ENCODE measurements around the gene GTPBP1. TPM values are rescaled to one million over a fixed set of nuclear protein-coding genes. Genes with fewer than 3 reads are reported as not detected.

The GTPBP1 gene
- total and polyA plus RNA-seq, 2 of the 13 experiments (the other 11 are each of a cell fraction or from before 2014, with no cell fraction given) = 22.3 to 27.0 TPM

GRCh38 chr22:38719196-38719595, 13.5 kb downstream of the GTPBP1 start (continued):
- TF ChIP-seq TAF1 (CRISPR knock-in tag; IDR thresholded peaks at IDR 0.05) (no peak), REPIN1 (CRISPR knock-in tag; IDR thresholded peaks at IDR 0.05; ENCODE audit: borderline replicate concordance, low read depth) (no peak), ZNF720 (CRISPR knock-in tag; IDR thresholded peaks at IDR 0.05) (no peak), SNAPC2 (CRISPR knock-in tag; IDR thresholded peaks at IDR 0.05) (no peak), TBX3 (IDR thresholded peaks at IDR 0.05; ENCODE audit: borderline replicate concordance) (no peak), DNMT1 (CRISPR knock-in tag; IDR thresholded peaks at IDR 0.05) (no peak)
- TF ChIP-seq, protein P1, sequence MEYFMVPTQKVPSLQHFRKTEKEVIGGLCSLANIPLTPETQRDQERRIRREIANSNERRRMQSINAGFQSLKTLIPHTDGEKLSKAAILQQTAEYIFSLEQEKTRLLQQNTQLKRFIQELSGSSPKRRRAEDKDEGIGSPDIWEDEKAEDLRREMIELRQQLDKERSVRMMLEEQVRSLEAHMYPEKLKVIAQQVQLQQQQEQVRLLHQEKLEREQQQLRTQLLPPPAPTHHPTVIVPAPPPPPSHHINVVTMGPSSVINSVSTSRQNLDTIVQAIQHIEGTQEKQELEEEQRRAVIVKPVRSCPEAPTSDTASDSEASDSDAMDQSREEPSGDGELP (IDR thresholded peaks at IDR 0.05; ENCODE audit: borderline replicate concordance, low read depth) = no peak

GRCh38 chr22:38720350-38720749, 14.6 kb downstream of the GTPBP1 start:
- peaks cover 13% of the 10 kb centered on the region for H4K20me1 ChIP-seq (ENCODE audit: insufficient read depth, low read length)
- CTCF ChIA-PET (ENCODE audit: low intra/inter-chr PET ratio, low total read pairs) = interaction anchor here (0.6 kb wide), 1 partner anchor 1835 kb away, joined by 3 read pairs; no protein-coding TSS in a partner anchor
- POLR2A ChIA-PET = no interaction called here

More at GRCh38 chr22:38720350-38720749, 14.6 kb downstream of the GTPBP1 start:
- TF ChIP-seq ZNF800 (CRISPR knock-in tag; IDR thresholded peaks at IDR 0.05) = no peak
- no peak for TF ChIP-seq ZNF724P (CRISPR knock-in tag; IDR thresholded peaks at IDR 0.05; ENCODE audit: borderline replicate concordance)
- no peak for TF ChIP-seq ZEB1 (IDR thresholded peaks at IDR 0.05; ENCODE audit: insufficient replicate concordance, low read depth)
- TF ChIP-seq ZBTB8A (CRISPR knock-in tag; IDR thresholded peaks at IDR 0.05; ENCODE audit: borderline replicate concordance, low read depth) = no peak
- no peak for TF ChIP-seq MEIS2 (CRISPR knock-in tag; IDR thresholded peaks at IDR 0.05)
- TF ChIP-seq ZNF275 (CRISPR knock-in tag; IDR thresholded peaks at IDR 0.05; ENCODE audit: borderline replicate concordance) = no peak
- TF ChIP-seq JUNB (CRISPR knock-in tag; IDR thresholded peaks at IDR 0.05; ENCODE audit: borderline replicate concordance) = no peak
- TF ChIP-seq, protein P2, sequence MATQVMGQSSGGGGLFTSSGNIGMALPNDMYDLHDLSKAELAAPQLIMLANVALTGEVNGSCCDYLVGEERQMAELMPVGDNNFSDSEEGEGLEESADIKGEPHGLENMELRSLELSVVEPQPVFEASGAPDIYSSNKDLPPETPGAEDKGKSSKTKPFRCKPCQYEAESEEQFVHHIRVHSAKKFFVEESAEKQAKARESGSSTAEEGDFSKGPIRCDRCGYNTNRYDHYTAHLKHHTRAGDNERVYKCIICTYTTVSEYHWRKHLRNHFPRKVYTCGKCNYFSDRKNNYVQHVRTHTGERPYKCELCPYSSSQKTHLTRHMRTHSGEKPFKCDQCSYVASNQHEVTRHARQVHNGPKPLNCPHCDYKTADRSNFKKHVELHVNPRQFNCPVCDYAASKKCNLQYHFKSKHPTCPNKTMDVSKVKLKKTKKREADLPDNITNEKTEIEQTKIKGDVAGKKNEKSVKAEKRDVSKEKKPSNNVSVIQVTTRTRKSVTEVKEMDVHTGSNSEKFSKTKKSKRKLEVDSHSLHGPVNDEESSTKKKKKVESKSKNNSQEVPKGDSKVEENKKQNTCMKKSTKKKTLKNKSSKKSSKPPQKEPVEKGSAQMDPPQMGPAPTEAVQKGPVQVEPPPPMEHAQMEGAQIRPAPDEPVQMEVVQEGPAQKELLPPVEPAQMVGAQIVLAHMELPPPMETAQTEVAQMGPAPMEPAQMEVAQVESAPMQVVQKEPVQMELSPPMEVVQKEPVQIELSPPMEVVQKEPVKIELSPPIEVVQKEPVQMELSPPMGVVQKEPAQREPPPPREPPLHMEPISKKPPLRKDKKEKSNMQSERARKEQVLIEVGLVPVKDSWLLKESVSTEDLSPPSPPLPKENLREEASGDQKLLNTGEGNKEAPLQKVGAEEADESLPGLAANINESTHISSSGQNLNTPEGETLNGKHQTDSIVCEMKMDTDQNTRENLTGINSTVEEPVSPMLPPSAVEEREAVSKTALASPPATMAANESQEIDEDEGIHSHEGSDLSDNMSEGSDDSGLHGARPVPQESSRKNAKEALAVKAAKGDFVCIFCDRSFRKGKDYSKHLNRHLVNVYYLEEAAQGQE (IDR thresholded peaks at IDR 0.05; ENCODE audit: borderline replicate concordance in 1 of 2, low read depth in 1 of 2, low read length in 2 of 2) = no peak
- no peak for TF ChIP-seq NPAS2 (CRISPR knock-in tag; IDR thresholded peaks at IDR 0.05; ENCODE audit: borderline replicate concordance)
- intact Hi-C loops (cut with micrococcal nuclease; ENCODE audit: unreplicated experiment) = no loop called here
- Histone ChIP-seq H3K4me3 (replicated peaks in 1 of 3; ENCODE audit: insufficient read depth in 1 of 3, low read depth in 2 of 3, low read length in 3 of 3) (no peak overlapping the region), H3K27me3 (ENCODE audit: control insufficient read depth in 1 of 2, insufficient read depth in 2 of 2, low read length in 2 of 2) (no peaks in the 10 kb centered on the region), H3K4me1 (ENCODE audit: insufficient read depth, low read length) (no peaks in the 10 kb centered on the region), H3K79me2 (ENCODE audit: insufficient read depth, low read length) (peaks cover 7% of the 10 kb centered on the region), H3K9ac (ENCODE audit: insufficient read depth, low read depth, low read length) (no peak overlapping the region), H3K9me3 (ENCODE audit: low read length) (no peaks in the 10 kb centered on the region), H3K4me2 (ENCODE audit: low read depth, low read length) (no peak overlapping the region), H2AFZ (ENCODE audit: low read length) (no peak overlapping the region), H3K36me3 (replicated peaks in 1 of 2; ENCODE audit: control insufficient read depth in 1 of 2, insufficient read depth in 2 of 2, low read length in 2 of 2) (peaks cover 33 to 80% of the 10 kb centered on the region in 2 experiments), H3K27ac (ENCODE audit: extremely low read length, insufficient read depth, low read length) (no peak overlapping the region)
- no peak for FAIRE-seq
- in situ Hi-C loops (cut with HindIII; ENCODE audit: extremely low pct_ligation_motif_present, low pct_unique_long_range_greater_than_20kb) = no loop called here
- ATAC-seq = no peak
- no TSS peak for BruUV-seq (replicated peaks)
- DNase-seq (ENCODE audit: low spot score) = no peak
- WGBS (ENCODE audit: low lambda C conversion rate) = 96% methylated on average over 3 of the region's 3 CpGs
